SK-N-DZ (cell line): ENCODE data around the gene PARD3B. TPM values are rescaled to one million over a fixed set of nuclear protein-coding genes. Genes with fewer than 3 reads are reported as not detected.

Source experiments
- DNase-seq: peaks from one replicate; pipeline ENCODE4 v3.0.0-alpha.2; 2015; ENCODE audit warnings: low spot score
- polyA plus RNA-seq, 2 experiments: library from polyadenylated mRNA; depleted of rRNA; stranded (reverse); fragments of >200 nt; gene quantifications; 2 replicates each; pipeline ENCODE4 v1.2.3, GENCODE V29; 2014

PARD3B gene, protein sequence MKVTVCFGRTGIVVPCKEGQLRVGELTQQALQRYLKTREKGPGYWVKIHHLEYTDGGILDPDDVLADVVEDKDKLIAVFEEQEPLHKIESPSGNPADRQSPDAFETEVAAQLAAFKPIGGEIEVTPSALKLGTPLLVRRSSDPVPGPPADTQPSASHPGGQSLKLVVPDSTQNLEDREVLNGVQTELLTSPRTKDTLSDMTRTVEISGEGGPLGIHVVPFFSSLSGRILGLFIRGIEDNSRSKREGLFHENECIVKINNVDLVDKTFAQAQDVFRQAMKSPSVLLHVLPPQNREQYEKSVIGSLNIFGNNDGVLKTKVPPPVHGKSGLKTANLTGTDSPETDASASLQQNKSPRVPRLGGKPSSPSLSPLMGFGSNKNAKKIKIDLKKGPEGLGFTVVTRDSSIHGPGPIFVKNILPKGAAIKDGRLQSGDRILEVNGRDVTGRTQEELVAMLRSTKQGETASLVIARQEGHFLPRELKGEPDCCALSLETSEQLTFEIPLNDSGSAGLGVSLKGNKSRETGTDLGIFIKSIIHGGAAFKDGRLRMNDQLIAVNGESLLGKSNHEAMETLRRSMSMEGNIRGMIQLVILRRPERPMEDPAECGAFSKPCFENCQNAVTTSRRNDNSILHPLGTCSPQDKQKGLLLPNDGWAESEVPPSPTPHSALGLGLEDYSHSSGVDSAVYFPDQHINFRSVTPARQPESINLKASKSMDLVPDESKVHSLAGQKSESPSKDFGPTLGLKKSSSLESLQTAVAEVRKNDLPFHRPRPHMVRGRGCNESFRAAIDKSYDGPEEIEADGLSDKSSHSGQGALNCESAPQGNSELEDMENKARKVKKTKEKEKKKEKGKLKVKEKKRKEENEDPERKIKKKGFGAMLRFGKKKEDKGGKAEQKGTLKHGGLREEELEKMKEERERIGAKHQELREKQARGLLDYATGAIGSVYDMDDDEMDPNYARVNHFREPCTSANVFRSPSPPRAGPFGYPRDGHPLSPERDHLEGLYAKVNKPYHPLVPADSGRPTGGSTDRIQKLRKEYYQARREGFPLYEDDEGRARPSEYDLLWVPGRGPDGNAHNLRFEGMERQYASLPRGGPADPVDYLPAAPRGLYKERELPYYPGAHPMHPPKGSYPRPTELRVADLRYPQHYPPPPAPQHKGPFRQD (N-terminal part only)
- polyA plus RNA-seq (2014; cell fraction: cytosol; rRNA removed): 0.48 and 0.60 TPM in 2 replicates
- polyA plus RNA-seq (2014; cell fraction: nucleus; rRNA removed): 0.47 and 0.77 TPM in 2 replicates

DNA sequence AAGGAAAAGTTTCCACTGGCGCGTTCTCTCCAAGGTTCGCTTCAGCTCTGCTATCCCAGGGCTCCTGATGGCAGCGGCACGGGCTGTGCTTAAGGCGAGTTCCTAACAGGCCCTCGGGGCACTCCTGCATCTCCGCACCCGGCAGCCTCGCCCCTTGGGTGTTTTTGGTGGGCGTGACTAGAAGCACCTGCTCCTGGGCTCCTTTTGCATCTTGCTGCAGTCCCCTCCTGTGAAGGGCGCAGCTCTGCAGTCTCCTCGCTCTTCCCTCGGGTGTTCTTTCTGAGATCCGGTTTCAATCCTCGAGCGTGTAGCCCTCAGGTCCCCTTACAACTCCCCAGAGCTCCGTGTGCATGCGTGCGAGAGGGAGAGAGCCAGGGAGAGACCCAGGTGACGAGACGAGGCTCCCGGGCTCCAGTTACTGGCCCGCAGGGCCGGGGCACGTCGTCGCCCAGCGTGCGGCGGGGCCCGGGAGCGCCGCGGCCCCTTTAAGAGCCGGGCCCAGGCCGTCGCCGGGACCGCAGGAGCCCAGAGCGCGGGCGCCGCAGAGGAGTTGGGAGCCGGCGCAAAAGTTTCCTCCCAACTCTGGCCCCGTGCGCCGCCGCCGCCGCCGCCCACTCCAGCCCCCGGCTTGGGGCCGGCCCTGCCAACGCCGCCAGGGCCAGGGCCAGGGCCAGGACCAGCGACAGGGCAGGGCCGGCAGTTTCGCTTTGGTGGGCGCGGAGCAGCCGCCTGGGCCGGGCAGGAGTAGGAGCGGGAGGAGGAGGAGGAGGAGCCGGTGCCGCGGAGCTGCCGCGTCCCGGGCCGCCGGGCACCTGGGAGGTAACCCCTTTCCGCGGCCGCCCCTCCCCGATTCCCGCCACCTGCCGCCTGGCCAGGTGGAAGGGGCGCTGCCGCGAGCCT, at the start of gene PARD3B:
Gene PARD3B, plus strand, starts transcription at position 515 of the 900 bp plus-strand sequence. CDS start 525 bp downstream, outside the sequence.
- DNase-seq: peak; percentile 51

DNA sequence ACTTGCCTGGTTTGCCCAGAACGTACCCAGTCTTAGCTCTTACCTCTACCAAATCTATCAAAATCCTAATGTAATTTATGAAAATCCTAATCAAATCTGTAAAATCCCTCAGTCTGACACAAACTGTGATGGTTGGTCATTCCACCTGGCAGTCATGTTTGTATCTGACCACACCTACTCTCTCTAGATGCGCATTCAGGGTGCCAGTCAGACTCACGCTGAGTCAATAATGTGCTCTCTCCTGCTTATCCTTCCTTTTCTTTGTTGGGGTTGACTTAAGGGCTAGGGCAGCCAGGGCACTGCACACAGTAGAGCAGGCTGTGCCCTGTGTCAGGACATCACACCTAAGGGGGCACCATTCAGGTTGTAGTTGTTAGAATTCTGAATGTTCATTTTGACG, 48.5 kb upstream of the PARD3B start:
- no peak for DNase-seq

- DNase-seq: no peak
Observed at GRCh38 chr2:204497855-204498254, 47.4 kb upstream of the PARD3B start.

- DNase-seq: no peak
Observed at GRCh38 chr2:204498291-204498690, 47.0 kb upstream of the PARD3B start.

DNA sequence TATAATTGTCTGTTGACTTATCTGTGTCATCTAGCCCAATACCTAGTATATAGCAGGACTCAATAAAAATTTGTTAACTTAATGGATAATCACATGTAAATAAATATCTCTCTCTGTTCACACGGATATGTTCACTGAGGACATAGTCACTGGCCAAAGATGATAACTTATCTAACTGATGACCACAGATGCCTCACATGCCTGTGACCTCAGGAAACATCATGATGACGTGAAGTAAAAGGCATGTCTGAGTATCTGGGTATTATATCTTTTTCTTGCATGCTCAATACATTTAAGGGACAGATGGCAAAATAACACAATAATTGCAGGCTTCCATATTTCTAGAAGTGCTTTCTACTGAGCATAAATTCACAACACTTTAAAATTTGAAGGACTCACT, 41.4 kb upstream of the PARD3B start:
- no peak for DNase-seq

GRCh38 chr2:204504594-204504993, 40.7 kb upstream of the PARD3B start:
- no peak for DNase-seq

- DNase-seq: no peak
Observed at GRCh38 chr2:204505488-204505887, 39.8 kb upstream of the PARD3B start.

DNA sequence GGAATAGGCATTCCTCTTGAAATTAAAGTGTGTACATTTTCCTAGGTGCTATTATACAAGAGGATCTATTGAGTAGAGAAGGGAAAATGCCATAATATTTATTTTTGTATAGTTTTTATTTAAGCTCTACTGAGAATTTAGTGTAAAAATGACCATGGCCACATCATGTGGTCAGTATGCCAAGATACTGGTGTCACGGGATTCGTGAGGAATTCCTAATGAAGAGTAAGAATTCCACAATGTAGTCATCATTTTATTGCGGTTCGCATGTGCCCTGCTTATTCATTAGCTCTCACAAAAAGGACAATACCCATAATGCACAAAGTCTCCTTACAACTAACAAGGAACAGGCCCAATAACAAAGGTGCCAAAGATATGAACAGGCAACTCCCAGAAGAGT, 39.3 kb upstream of the PARD3B start:
- no peak for DNase-seq

GRCh38 chr2:204507636-204508035, 37.6 kb upstream of the PARD3B start:
- DNase-seq: no peak

DNA sequence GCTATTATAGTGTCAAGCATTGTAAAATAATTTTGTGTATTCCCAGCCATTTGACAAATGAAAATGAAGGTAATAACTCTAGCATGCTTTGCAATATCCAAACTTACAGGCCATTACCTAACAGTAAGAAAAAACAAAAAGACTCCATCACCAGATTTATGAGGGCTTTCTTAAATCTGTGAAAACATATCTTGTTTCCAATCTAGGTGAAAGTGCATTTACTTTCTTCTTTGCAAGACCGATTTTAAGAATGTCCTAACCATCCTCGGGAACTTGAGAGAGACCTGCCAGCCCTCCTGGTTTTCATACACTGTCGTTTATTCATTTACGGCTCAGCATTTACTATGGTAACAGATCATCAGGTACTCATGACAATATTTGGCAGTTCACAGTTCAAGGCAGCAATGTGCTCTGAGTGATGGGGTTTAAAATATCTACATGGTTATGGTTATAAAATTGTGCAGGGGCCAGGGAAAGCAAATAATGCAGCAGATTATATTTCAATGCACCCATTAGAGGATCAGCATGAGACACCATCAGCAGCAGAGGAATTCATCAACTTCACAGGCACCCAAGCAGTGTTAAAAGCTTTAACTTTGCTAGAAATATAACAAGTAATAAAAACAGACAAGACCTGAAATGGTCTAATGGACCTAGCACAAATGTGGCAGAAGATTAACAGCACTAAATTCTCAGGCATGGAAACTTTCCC, 34.4 kb upstream of the PARD3B start:
- DNase-seq: no peak

DNA sequence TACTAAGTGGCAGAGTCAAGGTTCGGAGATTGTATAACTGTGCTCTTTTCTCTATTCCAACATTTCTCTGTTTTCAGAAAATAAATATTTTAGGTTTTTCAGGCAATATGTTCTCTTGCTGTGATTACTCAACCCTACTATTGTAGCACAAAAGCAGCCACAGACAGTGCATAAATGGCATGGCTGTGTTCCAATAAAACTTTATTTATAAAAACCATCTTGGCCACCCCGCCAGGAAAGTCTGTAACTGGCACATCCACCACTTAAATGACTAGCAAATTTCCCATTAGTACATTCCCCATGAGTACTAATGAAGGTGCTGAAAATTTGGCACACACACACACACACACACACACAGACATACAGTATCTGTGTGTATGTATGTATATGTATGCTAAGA, 30.8 kb upstream of the PARD3B start:
- DNase-seq: no peak

DNA sequence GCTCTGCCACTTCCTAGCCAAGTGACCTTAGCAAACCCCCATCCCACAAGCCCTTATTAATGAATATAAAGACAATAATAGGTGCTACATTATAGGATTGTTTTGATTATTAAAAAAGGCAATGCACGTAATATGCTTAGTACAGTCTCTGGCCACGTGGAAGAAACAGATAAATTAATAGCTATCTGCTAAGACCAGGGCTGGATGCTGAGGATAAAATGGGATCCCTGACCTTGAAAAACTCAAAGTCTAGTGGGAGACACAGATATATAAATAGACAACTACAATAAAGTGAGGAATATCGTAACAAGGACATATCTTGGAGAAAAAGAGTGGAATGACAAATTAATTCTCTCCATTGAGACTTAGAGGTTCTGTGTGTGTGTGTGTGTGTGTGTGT, 29.9 kb upstream of the PARD3B start:
- no peak for DNase-seq

DNA sequence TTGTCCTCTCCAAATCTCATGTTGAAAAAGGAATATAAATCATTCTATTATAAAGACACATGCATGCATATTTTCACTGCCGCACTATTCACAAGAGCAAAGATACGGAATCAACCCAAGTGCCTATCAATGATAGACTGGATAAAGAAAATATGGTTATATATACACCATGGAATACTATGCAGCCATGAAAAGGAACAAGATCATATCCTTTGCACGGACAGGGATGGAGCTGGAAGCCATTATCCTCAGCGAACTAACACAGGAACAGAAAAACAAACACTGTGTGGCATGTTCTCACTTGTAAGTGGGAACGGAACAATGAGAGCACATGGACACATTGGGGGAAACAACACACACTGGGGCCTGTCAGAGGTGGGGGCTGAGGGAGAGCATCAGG, 28.1 kb upstream of the PARD3B start:
- no peak for DNase-seq

GRCh38 chr2:204529795-204530463, 15.3 kb upstream of the PARD3B start:
- DNase-seq: no peak

GRCh38 chr2:204530464-204530805, 14.8 kb upstream of the PARD3B start:
- no peak for DNase-seq

- DNase-seq: no peak
Observed at GRCh38 chr2:204533629-204534370, 11.5 kb upstream of the PARD3B start.

- no peak for DNase-seq
Observed at GRCh38 chr2:204535356-204535755, 9.9 kb upstream of the PARD3B start.

- DNase-seq: no peak
Observed at GRCh38 chr2:204535764-204536163, 9.5 kb upstream of the PARD3B start.
